ENCODE data around the gene SUN5. TPM values are rescaled to one million over a fixed set of nuclear protein-coding genes. Genes with fewer than 3 reads are reported as not detected.

Gene SUN5
- total RNA-seq, 1 experiment from 2014 or later = not detected

- CTCF ChIA-PET = no interaction called here
- BruUV-seq (replicated peaks) = no TSS peak
- Histone ChIP-seq H3K4me3 (ENCODE audit: low read depth in 2 of 2, low read length in 2 of 2) (no peak overlapping the region), H3K27me3 (ENCODE audit: control insufficient read depth, insufficient read depth, low read length) (no peaks in the 10 kb centered on the region), H3K27ac (ENCODE audit: low read length) (no peak overlapping the region), H3K4me1 (ENCODE audit: control insufficient read depth, insufficient read depth, low read length) (no peaks in the 10 kb centered on the region; the same call in 1 of the 2 replicates), H3K36me3 (ENCODE audit: control insufficient read depth, insufficient read depth, low read length) (no peaks in the 10 kb centered on the region), H3K9me3 (ENCODE audit: control insufficient read depth, insufficient read depth, low read depth, low read length) (no peaks in the 10 kb centered on the region)
- no peak for DNase-seq (ENCODE audit: low read depth, low spot score)
- TF ChIP-seq POLR2AphosphoS5 (IDR thresholded peaks at IDR 0.05; ENCODE audit: low read depth, low read length) (no peak), SIN3A (IDR thresholded peaks at IDR 0.05; ENCODE audit: borderline replicate concordance, insufficient read depth, low read depth, low read length) (no peak), TCF7L2 (IDR thresholded peaks at IDR 0.05; ENCODE audit: low read depth, low read length) (no peak), REST (IDR thresholded peaks at IDR 0.05; ENCODE audit: insufficient read depth in 1 of 2, low read depth in 2 of 2, low read length in 1 of 2) (no peak)
- TF ChIP-seq, protein P1, sequence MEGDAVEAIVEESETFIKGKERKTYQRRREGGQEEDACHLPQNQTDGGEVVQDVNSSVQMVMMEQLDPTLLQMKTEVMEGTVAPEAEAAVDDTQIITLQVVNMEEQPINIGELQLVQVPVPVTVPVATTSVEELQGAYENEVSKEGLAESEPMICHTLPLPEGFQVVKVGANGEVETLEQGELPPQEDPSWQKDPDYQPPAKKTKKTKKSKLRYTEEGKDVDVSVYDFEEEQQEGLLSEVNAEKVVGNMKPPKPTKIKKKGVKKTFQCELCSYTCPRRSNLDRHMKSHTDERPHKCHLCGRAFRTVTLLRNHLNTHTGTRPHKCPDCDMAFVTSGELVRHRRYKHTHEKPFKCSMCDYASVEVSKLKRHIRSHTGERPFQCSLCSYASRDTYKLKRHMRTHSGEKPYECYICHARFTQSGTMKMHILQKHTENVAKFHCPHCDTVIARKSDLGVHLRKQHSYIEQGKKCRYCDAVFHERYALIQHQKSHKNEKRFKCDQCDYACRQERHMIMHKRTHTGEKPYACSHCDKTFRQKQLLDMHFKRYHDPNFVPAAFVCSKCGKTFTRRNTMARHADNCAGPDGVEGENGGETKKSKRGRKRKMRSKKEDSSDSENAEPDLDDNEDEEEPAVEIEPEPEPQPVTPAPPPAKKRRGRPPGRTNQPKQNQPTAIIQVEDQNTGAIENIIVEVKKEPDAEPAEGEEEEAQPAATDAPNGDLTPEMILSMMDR (IDR thresholded peaks at IDR 0.05) = no peak
- POLR2A ChIA-PET = no interaction called here
- intact Hi-C loops (cut with micrococcal nuclease; ENCODE audit: unreplicated experiment) = no loop called here
- ATAC-seq = no peak
- in situ Hi-C loops (cut with HindIII; ENCODE audit: low pct_unique_long_range_greater_than_20kb, low sequenced_read_pairs) = no loop called here
These were observed 14.1 kb upstream of the SUN5 start for GRCh38 chr20:33018169-33018931.

DNA sequence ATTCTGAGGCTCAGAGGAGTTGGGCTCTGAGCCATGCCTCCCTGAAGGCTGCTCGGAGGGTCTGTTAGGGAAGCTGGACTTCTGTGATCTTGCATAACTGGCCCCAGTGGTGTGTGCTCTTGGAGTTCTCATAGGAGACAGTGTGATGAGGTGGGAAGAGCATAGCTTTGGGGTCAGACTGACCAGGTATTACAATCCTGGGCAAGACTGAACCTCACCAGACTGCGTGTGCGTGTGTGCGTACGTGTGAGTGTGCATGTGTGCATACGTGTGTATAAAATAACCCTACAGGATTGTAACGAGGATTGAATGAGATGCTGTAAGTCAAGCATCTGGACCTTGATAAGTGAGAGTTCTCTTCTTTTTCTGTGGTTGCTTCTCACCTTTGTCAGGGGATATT lies 13.3 kb upstream of the SUN5 start:
- ATAC-seq (no peak), DNase-seq (ENCODE audit: low read depth, low spot score) (no peak)
- H3K27me3 ChIP-seq (ENCODE audit: control insufficient read depth, insufficient read depth, low read length) = no peaks in the 10 kb centered on the region
- POLR2A ChIA-PET = no interaction called here
- TF ChIP-seq TCF7L2 (IDR thresholded peaks at IDR 0.05; ENCODE audit: low read depth, low read length) (no peak), REST (IDR thresholded peaks at IDR 0.05; ENCODE audit: insufficient read depth in 1 of 2, low read depth in 2 of 2, low read length in 1 of 2) (no peak), SIN3A (IDR thresholded peaks at IDR 0.05; ENCODE audit: borderline replicate concordance, insufficient read depth, low read depth, low read length) (no peak)
- TF ChIP-seq, protein P1 (IDR thresholded peaks at IDR 0.05) = no peak
- BruUV-seq (replicated peaks) = no TSS peak
- in situ Hi-C loops (cut with HindIII; ENCODE audit: low pct_unique_long_range_greater_than_20kb, low sequenced_read_pairs) = no loop called here
- intact Hi-C loops (cut with micrococcal nuclease; ENCODE audit: unreplicated experiment) = no loop called here
- no peak overlapping the region for H3K4me3 ChIP-seq (ENCODE audit: low read depth in 2 of 2, low read length in 2 of 2)
- no peaks in the 10 kb centered on the region for H3K36me3 ChIP-seq (ENCODE audit: control insufficient read depth, insufficient read depth, low read length)
- H3K4me1 ChIP-seq (ENCODE audit: control insufficient read depth, insufficient read depth, low read length) = no peaks in the 10 kb centered on the region; the same call in 1 of the 2 replicates
- no peak overlapping the region for H3K27ac ChIP-seq (ENCODE audit: low read length)
- H3K9me3 ChIP-seq (ENCODE audit: control insufficient read depth, insufficient read depth, low read depth, low read length) = no peaks in the 10 kb centered on the region
- CTCF ChIA-PET = no interaction called here

Measured in Panc1 (cell line).